Liver (tissue), 9 donors: Measurements from ENCODE around the gene SH2D4B. TPM values are rescaled to one million over a fixed set of nuclear protein-coding genes. Genes with fewer than 3 reads are reported as not detected.

Source experiments
- DNase-seq: peaks from one replicate; pipeline ENCODE4 v3.0.0-alpha.2; 2017; ENCODE audit warnings: low spot score
- H3K27ac ChIP-seq, 2 donors: one replicate each; pipeline ENCODE4 v1.7.0; 2013; ENCODE audit warnings: inconsistent platforms in 2 of 2, low read length in 2 of 2, control low read depth in 1 of 2, low read depth in 1 of 2, mild to moderate bottlenecking in 1 of 2
- H3K27me3 ChIP-seq, 4 donors: one replicate each; pipeline versions ENCODE4 v1.6.1 to v1.7.0; 2013; ENCODE audit warnings: low read length in 3 of 4, inconsistent platforms in 1 of 4, mild to moderate bottlenecking in 1 of 4, moderate library complexity in 1 of 4; ENCODE audit not compliant: control insufficient read depth in 4 of 4, insufficient read depth in 4 of 4
- H3K36me3 ChIP-seq, 4 donors: one replicate each; pipeline versions ENCODE4 v1.6.1 to v1.7.0; 2013; ENCODE audit warnings: low read length in 3 of 4, mild to moderate bottlenecking in 3 of 4, low read depth in 1 of 4, moderate library complexity in 1 of 4; ENCODE audit not compliant: control insufficient read depth in 4 of 4, insufficient read depth in 3 of 4
- H3K4me1 ChIP-seq, 4 donors: one replicate each; pipeline versions ENCODE4 v1.6.1 to v1.7.0; 2013; ENCODE audit warnings: low read length in 3 of 4, mild to moderate bottlenecking in 3 of 4, moderate library complexity in 1 of 4; ENCODE audit not compliant: control insufficient read depth in 4 of 4, insufficient read depth in 4 of 4
- H3K4me3 ChIP-seq, 3 donors: one replicate each; pipeline versions ENCODE4 v1.6.1 to v1.7.0; 2013; ENCODE audit warnings: low read length in 3 of 3, control low read depth in 1 of 3, low read depth in 1 of 3, mild to moderate bottlenecking in 1 of 3
- H3K9ac ChIP-seq, 2 donors: one replicate each; pipeline ENCODE4 v1.7.0; 2013; ENCODE audit warnings: low read length in 2 of 2, mild to moderate bottlenecking in 2 of 2, moderate library complexity in 2 of 2, control low read depth in 1 of 2, low read depth in 1 of 2
- H3K9me3 ChIP-seq, 4 donors: one replicate each; pipeline versions ENCODE4 v1.6.1 to v1.7.0; 2013; ENCODE audit warnings: low read length in 3 of 4; ENCODE audit not compliant: control insufficient read depth in 4 of 4
- CTCF ChIP-seq: fragments of 150-350 bp; IDR thresholded peaks from 2 replicates; pipeline ENCODE4 v1.5.1; 2017; ENCODE audit warnings: improper control_type of control experiment, low read depth, low read length; ENCODE audit not compliant: missing input control
- EGR1 ChIP-seq, 2 donors: IDR thresholded peaks; 2 replicates each; pipeline ENCODE4 v1.6.1; 2016 to 2018; ENCODE audit warnings: antibody characterized with exemption in 2 of 2, low read depth in 2 of 2
- FOXA1 ChIP-seq: IDR thresholded peaks from 2 replicates; pipeline ENCODE4 v1.6.1; 2016; ENCODE audit warnings: antibody characterized with exemption
- FOXA2 ChIP-seq: IDR thresholded peaks from 2 replicates; pipeline ENCODE4 v1.6.1; 2016; ENCODE audit warnings: antibody characterized with exemption
- GABPA ChIP-seq, 2 donors: IDR thresholded peaks in 1 of 2; conservative IDR thresholded peaks in 1 of 2; 2 replicates each; pipeline ENCODE4 v1.6.1; 2016; ENCODE audit warnings: antibody characterized with exemption in 2 of 2, mild to moderate bottlenecking in 1 of 2, moderate library complexity in 1 of 2
- HNF4A ChIP-seq, 2 donors: conservative IDR thresholded peaks; 2 replicates each; pipeline ENCODE4 v1.6.1; 2016; ENCODE audit warnings: antibody characterized with exemption in 2 of 2, mild to moderate bottlenecking in 2 of 2
- JUND ChIP-seq, 2 donors: IDR thresholded peaks; 2 replicates each; pipeline ENCODE4 v1.6.1; 2016; ENCODE audit warnings: antibody characterized with exemption in 2 of 2
- MAX ChIP-seq: IDR thresholded peaks from 2 replicates; pipeline ENCODE4 v1.6.1; 2016; ENCODE audit warnings: antibody characterized with exemption
- NR2F2 ChIP-seq: IDR thresholded peaks from 2 replicates; pipeline ENCODE4 v1.6.1; 2016; ENCODE audit warnings: antibody characterized with exemption
- RAD21 ChIP-seq, 2 donors: IDR thresholded peaks; 2 replicates each; pipeline ENCODE4 v1.6.1; 2016; ENCODE audit warnings: antibody characterized with exemption in 2 of 2, mild to moderate bottlenecking in 2 of 2
- REST ChIP-seq: IDR thresholded peaks from 2 replicates; pipeline ENCODE4 v1.6.1; 2016; ENCODE audit warnings: antibody characterized with exemption, mild to moderate bottlenecking
- TAF1 ChIP-seq: conservative IDR thresholded peaks from 2 replicates; pipeline ENCODE4 v1.6.1; 2016; ENCODE audit warnings: antibody characterized with exemption, mild to moderate bottlenecking
- YY1 ChIP-seq: IDR thresholded peaks from 2 replicates; pipeline ENCODE4 v1.6.1; 2016; ENCODE audit warnings: antibody characterized with exemption, mild to moderate bottlenecking
- ZBTB33 ChIP-seq: IDR thresholded peaks from 2 replicates; pipeline ENCODE4 v1.6.1; 2016; ENCODE audit warnings: antibody characterized with exemption
- WGBS: extraction: QIAGEN DNeasy Blood & Tissue Kit; methylation state at CpG from one replicate; pipeline ENCODE4 v1.1.7; 2013; 5-methylcytosine and 5-hydroxymethylcytosine counted together
- polyA plus RNA-seq, 2 donors: library from polyadenylated mRNA; stranded (reverse) in 1 of 2; unstranded in 1 of 2; fragments of 200-250 nt in 1 of 2; fragments of >200 nt in 1 of 2; fragmentation: Nextera tagmentation in 1 of 2; extraction: Ambion mirVana in 1 of 2; gene quantifications; one replicate each; pipeline versions ENCODE4 v1.2.1 to v1.2.3, GENCODE V29; 2013 to 2015
- total RNA-seq, 2 donors: library from RNA; depleted of rRNA; stranded (reverse); fragments of >200 nt; gene quantifications; one replicate each; pipeline ENCODE4 v1.2.3, GENCODE V29; 2014
- donor health status: healthy.
- donor health status: healthy.
- donor health status: healthy.
- donor health status: healthy.
- donor health status: healthy.

Gene SH2D4B
- total and polyA plus RNA-seq, 4 donors: 0.19 TPM; not detected in 3

GRCh38 chr10:80526218-80526617, 11.5 kb upstream of the SH2D4B start:
- Histone ChIP-seq H3K9ac (no peak overlapping the region), H3K36me3 (no peaks in the 10 kb centered on the region), H3K27me3 (no peaks in the 10 kb centered on the region), H3K4me3 (no peak overlapping the region), H3K9me3 (no peaks in the 10 kb centered on the region), H3K4me1 (peaks cover 0 to 3% (median under 1%) of the 10 kb centered on the region in 4 donors), H3K27ac (no peak overlapping the region)
- no peak for TF ChIP-seq REST
- no peak for TF ChIP-seq EGR1 (IDR thresholded peaks at IDR 0.05; ENCODE audit: low read depth in 2 of 2)
- TF ChIP-seq YY1: no peak
- no peak for TF ChIP-seq FOXA1
- no peak for DNase-seq
- WGBS: 68% methylated on average over 2 of the region's 2 CpGs

DNA sequence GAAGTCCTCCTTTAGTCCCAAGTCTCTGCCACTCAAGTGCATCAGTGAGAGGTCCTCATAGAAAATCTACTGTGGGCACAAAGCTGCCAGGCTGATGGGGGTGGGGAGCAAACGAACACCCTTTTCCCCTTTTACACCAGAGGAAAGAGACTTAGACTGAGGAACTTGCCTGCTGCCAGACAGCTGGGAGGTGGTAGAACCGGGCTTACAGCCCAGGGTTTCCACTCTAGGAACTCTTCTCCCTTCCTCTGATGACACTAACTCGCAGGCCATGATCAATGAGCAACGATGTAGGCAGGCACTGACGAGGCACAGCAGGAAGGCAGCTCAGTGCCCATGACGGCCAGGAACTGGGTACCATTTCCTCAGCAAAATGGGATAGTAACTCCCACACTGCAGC, 11.0 kb upstream of the SH2D4B start:
- H3K36me3 ChIP-seq: no peaks in the 10 kb centered on the region
- no peak overlapping the region for H3K4me3 ChIP-seq
- no peak for TF ChIP-seq TAF1
- no peak for TF ChIP-seq GABPA (IDR thresholded peaks at IDR 0.05 in 1 of 2, conservative IDR thresholded peaks at IDR 0.05 in 1 of 2)
- no peak for TF ChIP-seq RAD21 (IDR thresholded peaks at IDR 0.05)
- TF ChIP-seq ZBTB33: no peak
- no peak for TF ChIP-seq FOXA1
- TF ChIP-seq MAX: no peak
- TF ChIP-seq CTCF: no peak
- no peak for TF ChIP-seq FOXA2
- no peak for TF ChIP-seq HNF4A (conservative IDR thresholded peaks at IDR 0.05)
- no peak for TF ChIP-seq NR2F2
- TF ChIP-seq JUND (IDR thresholded peaks at IDR 0.05): no peak
- TF ChIP-seq EGR1 (IDR thresholded peaks at IDR 0.05; ENCODE audit: low read depth in 2 of 2): no peak
- no peak for TF ChIP-seq YY1
- TF ChIP-seq REST: no peak
- H3K27me3 ChIP-seq: no peaks in the 10 kb centered on the region
- WGBS: 69% methylated on average over 6 of the region's 6 CpGs
- H3K27ac ChIP-seq: no peak overlapping the region
- H3K9ac ChIP-seq: no peak overlapping the region
- H3K9me3 ChIP-seq: no peaks in the 10 kb centered on the region
- peaks cover 0 to 3% (median under 1%) of the 10 kb centered on the region in 4 donors for H3K4me1 ChIP-seq
- no peak for DNase-seq
